Activated CD4-positive, alpha-beta T cell treated with anti-CD3 and anti-CD28 coated beads, Interleukin-2, amount 50 U/mL, for 48 hours (primary cell): Measurements from ENCODE around the gene MCF2L2.

Experiments
- DNase-seq, 2 experiments: peaks; one replicate each; pipeline ENCODE4 v3.0.0-alpha.2; 2020

Gene MCF2L2

DNA sequence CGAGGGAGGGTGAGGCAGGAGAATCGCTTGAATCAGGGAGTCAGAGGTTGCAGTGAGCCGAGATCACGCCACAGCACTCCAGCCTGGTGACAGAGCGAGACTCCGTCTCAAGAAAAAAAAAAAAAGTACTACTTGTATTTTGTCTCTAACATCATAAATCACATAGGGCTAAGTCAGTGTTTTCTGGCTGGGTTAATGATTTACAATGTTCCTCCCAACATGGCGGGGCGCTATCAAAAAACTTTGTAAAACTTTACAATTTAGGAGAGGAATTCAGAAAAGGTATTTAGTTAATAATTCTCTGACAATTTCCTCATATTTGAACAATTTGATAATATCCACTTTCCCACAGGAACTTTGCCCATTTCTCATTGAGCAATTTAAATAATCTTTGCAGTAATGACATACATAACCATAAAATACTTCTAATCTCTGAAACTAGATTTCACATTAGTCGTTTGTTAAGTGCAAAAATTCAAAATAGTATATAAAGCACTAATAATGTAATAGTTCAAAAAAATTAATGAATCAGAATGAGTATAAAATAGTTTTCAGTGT, 202.0 kb downstream of the MCF2L2 start:
- no peak for DNase-seq

- peak; percentile 26 to 51 for DNase-seq
Observed at GRCh38 chr3:183224180-183224970, 204.0 kb downstream of the MCF2L2 start.

DNA sequence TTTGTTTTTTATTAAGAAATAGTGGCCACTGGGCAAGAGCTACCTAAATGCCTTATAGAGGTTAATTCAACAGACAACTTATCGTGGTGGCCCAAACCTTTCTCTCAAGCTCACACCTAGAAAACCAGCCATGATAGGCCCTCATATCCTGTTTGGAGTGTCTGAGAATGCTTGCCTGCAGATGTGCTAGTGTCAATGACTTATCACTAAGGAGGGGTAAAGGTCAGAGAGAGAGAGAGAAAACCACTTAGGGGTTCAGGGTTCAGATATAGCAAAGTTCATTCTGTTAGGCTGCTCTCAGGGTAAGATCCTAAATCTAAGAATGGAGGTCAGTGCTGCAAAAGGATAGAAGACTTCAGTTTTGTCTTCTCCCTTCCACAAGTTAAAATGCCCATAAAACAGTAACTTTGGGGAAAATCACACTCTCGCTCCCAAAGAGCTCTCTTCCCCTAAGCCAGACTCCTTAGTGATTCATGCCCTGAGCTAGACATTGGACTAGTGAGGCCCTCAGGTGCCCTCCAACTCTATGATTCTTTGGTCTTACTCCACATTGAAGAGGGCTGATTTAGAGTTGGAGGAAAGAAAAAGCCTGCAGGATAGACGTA, 205.7 kb downstream of the MCF2L2 start:
- no peak for DNase-seq

DNA sequence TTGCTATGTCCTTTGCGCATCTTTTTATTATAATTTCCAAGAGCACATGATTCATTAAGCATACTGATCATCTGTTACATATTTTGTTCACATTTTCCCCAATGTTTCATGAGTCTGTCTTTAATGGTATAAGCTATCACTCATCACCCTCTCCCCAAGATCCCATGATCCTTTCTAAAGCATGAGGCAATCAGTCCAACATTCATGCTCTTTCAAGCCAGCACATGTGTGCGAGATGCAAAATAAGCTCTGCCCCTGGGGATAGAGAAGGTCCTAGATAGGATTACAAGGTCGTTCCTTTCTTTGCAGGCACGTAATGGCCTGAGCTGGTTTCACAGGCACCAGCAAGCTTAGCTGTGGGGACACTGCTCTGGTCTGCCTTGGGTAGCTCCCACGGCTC, 207.6 kb downstream of the MCF2L2 start:
- no peak for DNase-seq

DNA sequence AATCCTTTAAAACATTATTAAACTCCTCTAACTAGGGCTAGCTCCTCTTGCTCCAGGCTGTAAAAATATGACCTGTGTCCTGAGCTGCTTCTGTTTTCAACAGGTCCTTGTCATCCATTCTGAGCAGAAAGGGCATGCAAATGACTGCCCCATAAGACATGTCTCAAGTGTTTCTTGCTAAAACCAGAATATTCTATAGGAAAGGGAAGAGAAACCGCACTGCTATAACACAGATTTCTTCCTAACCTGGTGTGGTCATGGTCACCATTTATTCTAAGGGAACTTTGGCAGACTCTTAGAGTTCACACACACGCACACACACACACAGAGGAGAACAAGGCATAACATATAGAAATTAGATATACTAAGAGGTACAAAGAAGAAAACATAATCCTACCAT, 209.6 kb downstream of the MCF2L2 start:
- no peak for DNase-seq

- no peak for DNase-seq
Observed at GRCh38 chr3:183217548-183218332, 210.7 kb downstream of the MCF2L2 start.

- no peak for DNase-seq
Observed at GRCh38 chr3:183215591-183216202, 212.7 kb downstream of the MCF2L2 start.

GRCh38 chr3:183214277-183214612, 214.2 kb downstream of the MCF2L2 start:
- DNase-seq: no peak

DNA sequence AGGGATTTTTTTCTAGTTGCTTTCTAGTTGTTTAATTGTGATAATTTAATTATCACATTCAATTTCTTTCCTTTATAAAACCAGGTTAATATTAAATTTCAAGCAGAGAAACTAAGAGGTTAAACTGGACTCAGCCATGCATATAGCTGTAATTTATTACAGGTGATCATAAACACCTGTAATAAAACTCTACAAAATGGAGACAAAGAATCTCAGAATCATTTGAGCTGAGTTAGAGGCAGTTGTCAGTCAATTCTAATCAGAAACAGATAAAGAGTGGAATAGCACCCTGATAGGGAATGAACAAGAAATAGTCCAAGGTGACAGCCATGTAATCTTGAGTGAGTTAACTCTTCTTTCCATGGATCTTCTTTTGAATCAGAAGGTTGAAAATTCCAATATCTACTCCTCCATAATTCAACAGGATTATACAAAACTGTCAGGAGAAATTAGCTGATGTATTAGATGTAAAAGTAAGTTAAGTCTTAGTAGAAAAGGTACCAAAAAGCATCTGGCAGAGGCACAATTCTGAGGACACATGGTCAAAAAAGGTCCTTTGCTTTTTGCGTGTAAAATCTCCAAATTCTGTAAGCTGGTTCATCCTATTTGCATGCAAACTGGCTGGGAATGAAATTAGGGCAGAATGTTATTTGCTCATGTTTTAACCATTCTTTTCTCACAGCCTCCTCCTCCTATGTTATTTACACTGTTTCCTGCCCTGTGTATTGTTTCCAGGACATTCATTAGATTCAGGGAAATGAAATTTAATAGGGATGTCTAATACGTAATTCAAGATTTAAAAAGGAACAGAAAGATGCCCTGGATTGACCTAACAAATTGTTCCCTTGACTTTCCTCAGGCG, 214.8 kb downstream of the MCF2L2 start:
- DNase-seq: no peak

DNA sequence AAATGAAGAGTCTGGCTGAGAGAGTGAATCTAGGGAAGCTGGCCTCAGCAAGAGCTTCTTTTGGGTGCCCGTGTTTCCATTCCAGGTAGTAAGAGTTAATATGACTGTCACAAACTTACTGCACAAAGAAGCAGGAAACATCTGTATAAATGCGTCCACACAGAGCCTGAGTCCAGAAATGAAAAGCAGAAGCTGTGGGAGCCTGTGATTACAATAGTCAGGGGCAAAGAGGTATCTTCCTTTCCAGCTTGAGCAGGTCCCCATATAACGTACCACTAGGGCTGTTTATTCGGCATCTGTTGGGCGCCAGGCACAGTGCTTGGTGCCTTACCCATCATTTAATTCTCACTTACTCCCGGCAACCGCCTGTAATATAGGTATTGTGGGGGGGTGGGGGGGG, 215.9 kb downstream of the MCF2L2 start:
- DNase-seq: no peak

DNA sequence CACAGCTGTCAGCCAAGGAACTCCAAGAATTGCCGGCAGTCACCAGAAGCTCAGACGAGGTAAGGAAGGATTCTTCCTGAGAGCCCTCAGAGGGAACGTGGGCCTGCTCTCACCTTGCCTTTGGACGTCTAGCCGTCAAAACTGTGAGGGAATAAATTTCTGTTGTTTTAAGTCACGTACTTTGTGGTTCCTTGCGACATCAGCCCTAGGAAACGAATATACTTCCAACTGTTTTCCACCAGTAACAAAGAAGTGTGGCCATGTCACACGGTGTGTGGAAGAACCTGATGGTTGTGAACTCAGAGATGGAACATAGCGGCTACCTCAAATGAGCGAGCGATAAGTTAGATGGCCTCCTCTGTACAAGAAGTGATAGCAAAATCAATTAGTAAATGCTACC, 216.3 kb downstream of the MCF2L2 start:
- no peak for DNase-seq

GRCh38 chr3:183211352-183211751, 217.1 kb downstream of the MCF2L2 start:
- DNase-seq: no peak

GRCh38 chr3:183210862-183211341, 217.5 kb downstream of the MCF2L2 start:
- peak; percentile 38 to 50 for DNase-seq

DNA sequence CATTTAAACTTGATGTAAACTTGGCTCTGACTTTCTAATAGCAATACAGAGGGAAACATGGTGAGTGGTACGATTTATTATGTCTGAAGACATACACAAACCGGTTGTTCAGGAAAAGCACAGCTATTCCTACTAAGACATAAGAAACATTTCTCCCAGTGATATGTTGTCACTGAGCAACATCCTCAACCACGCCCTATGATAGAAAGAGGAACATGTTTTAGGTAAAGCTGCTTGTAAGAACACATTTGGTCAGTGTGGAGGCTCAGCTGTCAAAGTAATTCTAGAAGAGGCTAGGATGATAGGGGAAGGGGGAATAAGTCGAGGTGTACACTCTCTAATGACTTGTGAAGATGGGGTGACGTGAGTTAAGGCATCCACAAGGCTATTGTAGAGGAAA, 218.1 kb downstream of the MCF2L2 start:
- DNase-seq: no peak

DNA sequence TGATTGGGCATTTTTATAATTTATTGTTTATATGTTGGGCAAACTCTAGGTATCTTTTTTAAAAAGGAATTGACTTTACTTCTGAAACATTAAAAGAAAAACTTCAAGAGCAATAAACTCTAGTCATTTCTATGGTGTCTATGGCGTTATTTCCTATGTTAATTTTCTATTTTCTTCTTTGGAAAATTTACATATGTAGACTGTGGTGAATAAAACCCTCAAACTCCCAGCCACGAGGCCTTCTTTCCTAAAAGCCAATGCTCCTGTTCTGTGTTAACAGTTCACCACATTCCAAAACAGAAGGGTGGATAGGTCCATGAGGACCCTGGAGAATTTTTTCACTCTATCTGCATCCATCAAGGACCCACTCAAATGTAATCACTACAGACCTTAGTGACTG, 219.6 kb downstream of the MCF2L2 start:
- no peak for DNase-seq

DNA sequence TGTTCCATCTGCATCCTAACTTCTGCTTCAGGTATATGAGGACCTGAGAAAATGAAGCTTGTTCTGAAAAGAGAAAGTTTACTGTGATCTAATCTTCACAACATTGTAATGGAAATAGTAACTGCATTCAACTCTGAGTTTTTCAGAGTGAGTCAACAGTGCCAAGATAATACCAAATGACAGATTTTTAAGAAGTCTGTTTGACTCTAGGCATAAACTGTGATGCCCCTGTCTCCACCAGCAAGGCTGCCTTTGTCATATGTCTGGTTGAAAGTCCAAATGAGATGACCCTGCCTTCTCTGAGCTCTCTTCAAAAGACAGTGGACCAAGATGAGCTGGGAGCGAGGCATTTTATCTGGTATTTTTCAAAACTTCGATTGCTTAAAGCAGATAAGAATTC, 220.2 kb downstream of the MCF2L2 start:
- peak in 1 of 2 experiments; percentile 23 for DNase-seq

- DNase-seq: no peak
Observed at GRCh38 chr3:183203670-183204069, 224.7 kb downstream of the MCF2L2 start.

- no peak for DNase-seq
Observed at GRCh38 chr3:183202004-183202722, 226.3 kb downstream of the MCF2L2 start.

- DNase-seq: no peak
Observed at GRCh38 chr3:183198939-183199338, 229.5 kb downstream of the MCF2L2 start.

GRCh38 chr3:183197734-183198133, 230.7 kb downstream of the MCF2L2 start:
- no peak for DNase-seq

GRCh38 chr3:183195266-183195665, 233.2 kb downstream of the MCF2L2 start:
- DNase-seq: no peak
